Lower leg skin (tissue), 4 donors: Measurements from ENCODE around the gene MAB21L1. TPM values are rescaled to one million over a fixed set of nuclear protein-coding genes. Genes with fewer than 3 reads are reported as not detected.

Source experiments
- DNase-seq, 2 donors: peaks; one replicate each; pipeline ENCODE4 v3.0.0-alpha.2; 2019; ENCODE audit warnings: low spot score in 2 of 2
- H3K4me3 ChIP-seq: fragments of 200-600 bp; sonication (generic); 2 replicates; pipeline ENCODE4 v1.5.1; 2017; ENCODE audit warnings: mild to moderate bottlenecking, low read depth; ENCODE audit not compliant: poor library complexity, severe bottlenecking
- CTCF ChIP-seq, 3 donors: fragments of 450-650 bp; IDR thresholded peaks; one replicate each; pipeline ENCODE4 v1.5.1; 2016; ENCODE audit warnings: antibody characterized with exemption in 3 of 3, mild to moderate bottlenecking in 3 of 3, moderate library complexity in 2 of 3
- POLR2A ChIP-seq, 2 donors: fragments of 450-650 bp; IDR thresholded peaks; one replicate each; pipeline ENCODE4 v1.6.1; 2016 to 2017; ENCODE audit warnings: antibody characterized with exemption in 2 of 2, mild to moderate bottlenecking in 1 of 2, moderate library complexity in 1 of 2
- WGBS, 2 donors: methylation state at CpG; one replicate each; pipeline ENCODE4 v1.1.5; 2018; 5-methylcytosine and 5-hydroxymethylcytosine counted together
- intact Hi-C: fragments of 100-400 bp; cut with DNase I; formaldehyde crosslinking; loops from one replicate; pipeline ENCODE4 v1.15.0; 2023; ENCODE audit warnings: low total_unique reads
- total RNA-seq, 4 donors: library from RNA; depleted of rRNA; stranded (reverse); fragments of >200 nt; gene quantifications; one replicate each; pipeline ENCODE4 v1.1.0, GENCODE V29; 2016

Gene MAB21L1
- total RNA-seq, 4 donors from 2014 or later = 0.27 to 0.58 (median 0.32) TPM; not detected in 1

DNA sequence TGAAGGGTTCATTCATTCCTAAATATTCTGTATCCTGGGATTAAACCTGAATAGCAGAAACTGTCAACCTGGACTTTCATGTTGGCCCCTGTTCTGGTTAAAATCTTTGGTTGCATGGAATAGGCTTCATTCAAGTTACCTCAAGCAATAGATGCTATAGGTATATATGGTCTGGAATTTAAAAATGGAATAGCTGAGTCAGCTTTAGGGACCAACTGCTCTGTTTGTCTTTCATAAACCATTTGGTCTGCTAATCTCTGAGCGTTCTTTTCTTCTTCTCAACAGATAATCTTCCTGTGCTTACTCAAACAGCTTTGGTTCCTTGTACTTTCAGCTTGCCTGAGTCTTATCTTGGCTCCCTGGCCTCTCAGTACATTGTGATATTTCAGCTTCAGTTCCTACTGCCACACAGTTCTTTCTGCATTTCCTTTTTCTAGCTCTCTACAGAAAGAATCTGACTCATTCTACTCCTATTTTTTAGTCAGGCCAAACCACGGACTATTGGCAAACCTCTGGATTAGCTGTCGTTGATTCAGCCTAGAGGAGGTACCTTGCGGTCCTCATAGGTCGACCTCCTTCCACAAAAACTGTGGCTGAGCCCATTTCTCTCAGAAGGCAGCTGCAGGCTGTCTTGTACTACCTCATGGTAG lies 35.9 kb upstream of the MAB21L1 start:
- WGBS, 2 donors = 55 to 58% methylated on average over 5 of the region's 5 CpGs
- DNase-seq = no peak
- intact Hi-C loops = no loop called here
- TF ChIP-seq CTCF (IDR thresholded peaks at IDR 0.05) (no peak), POLR2A (IDR thresholded peaks at IDR 0.05) (no peak)
- H3K4me3 ChIP-seq = no peak overlapping the region

DNA sequence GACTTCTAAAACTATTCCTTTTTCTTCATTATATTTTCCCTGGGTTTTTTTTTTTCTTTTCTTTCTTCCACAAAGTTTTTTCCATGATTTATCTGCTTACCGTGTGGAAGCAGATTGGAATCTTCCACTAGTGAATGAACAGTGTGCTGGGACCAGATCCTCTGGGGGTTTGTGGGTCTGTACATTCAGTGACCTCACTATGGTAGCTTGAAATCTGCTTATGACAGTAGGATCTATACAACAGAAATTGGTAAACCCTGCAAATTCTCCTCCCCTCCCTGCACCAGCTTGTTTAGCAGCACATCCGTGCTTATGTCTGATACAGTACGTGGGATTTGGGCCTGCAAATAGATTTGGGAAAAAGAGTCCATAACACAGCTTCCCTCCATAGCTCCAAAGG lies 26.0 kb upstream of the MAB21L1 start:
- 69 to 71% methylated on average over 3 of the region's 3 CpGs for WGBS, 2 donors
- no peak for DNase-seq

GRCh38 chr13:35501661-35502235 lies 25.3 kb upstream of the MAB21L1 start:
- DNase-seq = no peak
- 52 to 63% methylated on average over 6 of the region's 6 CpGs for WGBS, 2 donors
- H3K4me3 ChIP-seq = no peak overlapping the region
- no peak for TF ChIP-seq CTCF (IDR thresholded peaks at IDR 0.05)
- no peak for TF ChIP-seq POLR2A (IDR thresholded peaks at IDR 0.05)
- intact Hi-C loops = no loop called here

More for the DNA sequence above, 26.0 kb upstream of the MAB21L1 start:
- H3K4me3 ChIP-seq = no peak overlapping the region
- TF ChIP-seq CTCF (IDR thresholded peaks at IDR 0.05) (no peak), POLR2A (IDR thresholded peaks at IDR 0.05) (no peak)
- intact Hi-C loops = no loop called here

GRCh38 chr13:35500144-35500543 lies 23.7 kb upstream of the MAB21L1 start:
- no peak for DNase-seq
- 78 to 92% methylated on average over 2 of the region's 2 CpGs for WGBS, 2 donors
- H3K4me3 ChIP-seq = no peak overlapping the region
- intact Hi-C loops = no loop called here
- TF ChIP-seq POLR2A (IDR thresholded peaks at IDR 0.05) = no peak
- no peak for TF ChIP-seq CTCF (IDR thresholded peaks at IDR 0.05)

GRCh38 chr13:35499676-35500075 lies 23.2 kb upstream of the MAB21L1 start:
- intact Hi-C loops = no loop called here
- 66 to 76% methylated on average over 4 of the region's 4 CpGs for WGBS, 2 donors
- no peak for DNase-seq
- no peak overlapping the region for H3K4me3 ChIP-seq
- TF ChIP-seq CTCF (IDR thresholded peaks at IDR 0.05) = no peak
- no peak for TF ChIP-seq POLR2A (IDR thresholded peaks at IDR 0.05)
